Measurements from ENCODE around the gene DDX56. TPM values are rescaled to one million over a fixed set of nuclear protein-coding genes. Genes with fewer than 3 reads are reported as not detected.

The DDX56 gene
- total RNA-seq, 1 experiment from 2014 or later: 147 TPM

DNA sequence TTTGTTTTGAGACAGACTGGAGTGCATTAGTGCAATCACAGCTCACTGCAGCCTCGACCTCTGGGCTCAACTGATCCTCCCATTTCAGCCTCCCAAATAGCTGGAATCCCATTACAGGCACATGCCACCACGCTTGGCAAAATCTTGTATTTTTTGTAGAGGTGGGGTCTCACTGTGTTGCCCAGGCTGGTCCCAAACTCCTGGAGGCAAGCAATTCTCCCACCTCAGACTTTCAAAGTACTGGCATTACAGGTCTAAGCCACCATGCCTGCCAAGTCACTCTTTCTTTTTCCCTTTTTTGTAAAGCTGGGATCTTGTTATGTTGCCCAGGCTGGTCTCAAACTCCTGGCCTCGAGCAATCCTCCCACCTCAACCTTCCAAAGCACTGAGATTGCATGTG is 24.3 kb downstream of the DDX56 start:
- Histone ChIP-seq H3K4me1 (ENCODE audit: control insufficient read depth, insufficient read depth, low read length) (no peaks in the 10 kb centered on the region), H3K9me3 (ENCODE audit: control insufficient read depth, insufficient read depth, low read depth, low read length) (no peaks in the 10 kb centered on the region), H3K4me3 (ENCODE audit: low read depth in 2 of 2, low read length in 2 of 2) (no peak overlapping the region), H3K27me3 (ENCODE audit: control insufficient read depth, insufficient read depth, low read length) (peaks cover 11% of the 10 kb centered on the region; the same call in 1 of the 2 replicates), H3K27ac (ENCODE audit: low read length) (no peak overlapping the region), H3K36me3 (ENCODE audit: control insufficient read depth, insufficient read depth, low read length) (no peaks in the 10 kb centered on the region)
- POLR2A ChIA-PET: no interaction called here
- CTCF ChIA-PET: no interaction called here
- ATAC-seq (no peak), DNase-seq (ENCODE audit: low read depth, low spot score) (no peak)
- no peak for TF ChIP-seq TCF7L2 (IDR thresholded peaks at IDR 0.05; ENCODE audit: low read depth, low read length)
- no peak for TF ChIP-seq POLR2AphosphoS5 (IDR thresholded peaks at IDR 0.05; ENCODE audit: low read depth, low read length)
- TF ChIP-seq, protein P1, sequence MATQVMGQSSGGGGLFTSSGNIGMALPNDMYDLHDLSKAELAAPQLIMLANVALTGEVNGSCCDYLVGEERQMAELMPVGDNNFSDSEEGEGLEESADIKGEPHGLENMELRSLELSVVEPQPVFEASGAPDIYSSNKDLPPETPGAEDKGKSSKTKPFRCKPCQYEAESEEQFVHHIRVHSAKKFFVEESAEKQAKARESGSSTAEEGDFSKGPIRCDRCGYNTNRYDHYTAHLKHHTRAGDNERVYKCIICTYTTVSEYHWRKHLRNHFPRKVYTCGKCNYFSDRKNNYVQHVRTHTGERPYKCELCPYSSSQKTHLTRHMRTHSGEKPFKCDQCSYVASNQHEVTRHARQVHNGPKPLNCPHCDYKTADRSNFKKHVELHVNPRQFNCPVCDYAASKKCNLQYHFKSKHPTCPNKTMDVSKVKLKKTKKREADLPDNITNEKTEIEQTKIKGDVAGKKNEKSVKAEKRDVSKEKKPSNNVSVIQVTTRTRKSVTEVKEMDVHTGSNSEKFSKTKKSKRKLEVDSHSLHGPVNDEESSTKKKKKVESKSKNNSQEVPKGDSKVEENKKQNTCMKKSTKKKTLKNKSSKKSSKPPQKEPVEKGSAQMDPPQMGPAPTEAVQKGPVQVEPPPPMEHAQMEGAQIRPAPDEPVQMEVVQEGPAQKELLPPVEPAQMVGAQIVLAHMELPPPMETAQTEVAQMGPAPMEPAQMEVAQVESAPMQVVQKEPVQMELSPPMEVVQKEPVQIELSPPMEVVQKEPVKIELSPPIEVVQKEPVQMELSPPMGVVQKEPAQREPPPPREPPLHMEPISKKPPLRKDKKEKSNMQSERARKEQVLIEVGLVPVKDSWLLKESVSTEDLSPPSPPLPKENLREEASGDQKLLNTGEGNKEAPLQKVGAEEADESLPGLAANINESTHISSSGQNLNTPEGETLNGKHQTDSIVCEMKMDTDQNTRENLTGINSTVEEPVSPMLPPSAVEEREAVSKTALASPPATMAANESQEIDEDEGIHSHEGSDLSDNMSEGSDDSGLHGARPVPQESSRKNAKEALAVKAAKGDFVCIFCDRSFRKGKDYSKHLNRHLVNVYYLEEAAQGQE (IDR thresholded peaks at IDR 0.05; ENCODE audit: insufficient read depth in 1 of 2, low read depth in 2 of 2, low read length in 1 of 2): no peak
- TF ChIP-seq SIN3A (IDR thresholded peaks at IDR 0.05; ENCODE audit: borderline replicate concordance, insufficient read depth, low read depth, low read length): no peak
- TF ChIP-seq, protein P2, sequence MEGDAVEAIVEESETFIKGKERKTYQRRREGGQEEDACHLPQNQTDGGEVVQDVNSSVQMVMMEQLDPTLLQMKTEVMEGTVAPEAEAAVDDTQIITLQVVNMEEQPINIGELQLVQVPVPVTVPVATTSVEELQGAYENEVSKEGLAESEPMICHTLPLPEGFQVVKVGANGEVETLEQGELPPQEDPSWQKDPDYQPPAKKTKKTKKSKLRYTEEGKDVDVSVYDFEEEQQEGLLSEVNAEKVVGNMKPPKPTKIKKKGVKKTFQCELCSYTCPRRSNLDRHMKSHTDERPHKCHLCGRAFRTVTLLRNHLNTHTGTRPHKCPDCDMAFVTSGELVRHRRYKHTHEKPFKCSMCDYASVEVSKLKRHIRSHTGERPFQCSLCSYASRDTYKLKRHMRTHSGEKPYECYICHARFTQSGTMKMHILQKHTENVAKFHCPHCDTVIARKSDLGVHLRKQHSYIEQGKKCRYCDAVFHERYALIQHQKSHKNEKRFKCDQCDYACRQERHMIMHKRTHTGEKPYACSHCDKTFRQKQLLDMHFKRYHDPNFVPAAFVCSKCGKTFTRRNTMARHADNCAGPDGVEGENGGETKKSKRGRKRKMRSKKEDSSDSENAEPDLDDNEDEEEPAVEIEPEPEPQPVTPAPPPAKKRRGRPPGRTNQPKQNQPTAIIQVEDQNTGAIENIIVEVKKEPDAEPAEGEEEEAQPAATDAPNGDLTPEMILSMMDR (IDR thresholded peaks at IDR 0.05): no peak
- no TSS peak for BruUV-seq (replicated peaks)
- intact Hi-C loops (cut with micrococcal nuclease; ENCODE audit: unreplicated experiment): no loop called here
- in situ Hi-C loops (cut with HindIII; ENCODE audit: low pct_unique_long_range_greater_than_20kb, low sequenced_read_pairs): no loop called here

DNA sequence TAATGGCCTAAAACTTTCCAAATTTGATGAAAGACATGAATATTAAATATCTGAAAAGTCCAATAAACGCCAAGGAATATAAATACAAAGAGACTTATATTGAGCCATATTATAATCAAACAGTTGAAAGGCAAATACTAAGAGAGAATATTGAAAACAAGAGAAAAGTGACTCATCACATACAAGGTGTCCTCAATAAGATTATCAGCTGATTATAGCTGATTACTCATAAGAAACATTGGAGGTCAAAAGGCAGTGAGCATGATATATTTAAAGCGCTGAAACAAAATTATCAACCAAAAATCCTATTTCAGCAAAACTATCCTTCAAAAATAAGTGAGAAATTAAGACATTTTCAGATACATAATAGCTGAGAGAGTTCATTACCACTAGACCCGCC is 24.8 kb downstream of the DDX56 start:
- Histone ChIP-seq H3K4me3 (ENCODE audit: low read depth in 2 of 2, low read length in 2 of 2) (no peak overlapping the region), H3K4me1 (ENCODE audit: control insufficient read depth, insufficient read depth, low read length) (no peaks in the 10 kb centered on the region), H3K36me3 (ENCODE audit: control insufficient read depth, insufficient read depth, low read length) (no peaks in the 10 kb centered on the region), H3K9me3 (ENCODE audit: control insufficient read depth, insufficient read depth, low read depth, low read length) (no peaks in the 10 kb centered on the region), H3K27ac (ENCODE audit: low read length) (no peak overlapping the region), H3K27me3 (ENCODE audit: control insufficient read depth, insufficient read depth, low read length) (peaks cover 11% of the 10 kb centered on the region; the same call in 1 of the 2 replicates)
- BruUV-seq (replicated peaks): no TSS peak
- ATAC-seq (no peak), DNase-seq (ENCODE audit: low read depth, low spot score) (no peak)
- ChIA-PET POLR2A (no interaction called here), CTCF (no interaction called here)
- intact Hi-C loops (cut with micrococcal nuclease; ENCODE audit: unreplicated experiment) (no loop called here), in situ Hi-C loops (cut with HindIII; ENCODE audit: low pct_unique_long_range_greater_than_20kb, low sequenced_read_pairs) (no loop called here)
- TF ChIP-seq, protein P2 (IDR thresholded peaks at IDR 0.05): no peak
- TF ChIP-seq POLR2AphosphoS5 (IDR thresholded peaks at IDR 0.05; ENCODE audit: low read depth, low read length) (no peak), TCF7L2 (IDR thresholded peaks at IDR 0.05; ENCODE audit: low read depth, low read length) (no peak), SIN3A (IDR thresholded peaks at IDR 0.05; ENCODE audit: borderline replicate concordance, insufficient read depth, low read depth, low read length) (no peak)
- TF ChIP-seq, protein P1 (IDR thresholded peaks at IDR 0.05; ENCODE audit: insufficient read depth in 1 of 2, low read depth in 2 of 2, low read length in 1 of 2): no peak
